ENCODE measurements around the gene WDR46.
"Not testable (repeated sequence)": the region's sequence is repeated elsewhere in the genome, so short reads cannot be mapped to it uniquely, and the experiment has no call there.

WDR46 gene

DNA sequence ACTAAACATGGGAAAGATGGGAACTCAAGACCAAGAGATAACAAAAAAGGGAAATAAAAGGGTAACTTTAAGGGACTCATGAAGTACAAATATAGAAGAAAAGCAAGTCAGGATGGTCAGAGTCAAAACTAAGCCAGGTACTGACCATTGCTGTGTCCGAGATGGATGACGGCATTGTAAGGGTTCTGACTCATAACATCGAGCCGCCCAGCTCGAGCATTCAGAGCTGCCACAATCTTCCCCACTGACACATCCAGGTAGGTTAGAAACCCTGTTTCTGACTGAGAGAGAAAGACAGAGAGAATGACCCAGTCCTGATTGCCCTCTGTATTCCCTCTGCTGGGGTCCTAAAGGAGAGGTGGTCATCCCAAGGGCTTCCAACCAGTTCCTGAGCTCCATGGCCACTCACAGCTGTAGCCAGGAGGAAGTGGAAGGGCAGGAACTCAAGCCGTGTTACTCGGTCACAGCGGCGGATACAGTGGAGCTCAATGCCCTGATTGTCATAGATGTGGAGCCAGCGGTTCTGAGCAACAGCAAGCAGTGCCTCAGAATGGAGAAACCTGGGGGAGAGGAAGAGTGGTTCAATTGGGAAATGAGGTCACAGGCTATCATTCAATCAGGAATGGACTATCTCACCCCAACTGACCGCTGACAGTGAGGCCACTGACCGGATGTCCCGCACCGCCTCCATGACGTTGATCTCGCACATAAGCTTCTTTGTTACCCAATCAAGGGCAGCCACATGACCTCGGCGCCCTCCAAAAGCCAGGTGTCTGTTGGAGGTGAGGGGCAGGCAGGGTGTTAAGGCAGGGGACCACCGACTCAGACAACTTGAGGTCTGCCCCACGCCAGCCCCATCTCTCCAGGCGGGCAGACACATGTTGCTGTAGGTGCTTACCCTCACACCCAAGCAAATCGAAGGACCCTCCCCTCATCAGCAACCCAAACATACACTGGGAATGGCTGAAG is 1.8 kb downstream of the WDR46 start:
- DNase-seq: no peak

GRCh38 chr6:33285214-33285613 is 3.8 kb downstream of the WDR46 start:
- not testable (repeated sequence) for DNase-seq

- DNase-seq: no peak
Measured at GRCh38 chr6:33280539-33280938, 8.5 kb downstream of the WDR46 start.

GRCh38 chr6:33279971-33280511 is 9.0 kb downstream of the WDR46 start:
- no peak for DNase-seq

DNA sequence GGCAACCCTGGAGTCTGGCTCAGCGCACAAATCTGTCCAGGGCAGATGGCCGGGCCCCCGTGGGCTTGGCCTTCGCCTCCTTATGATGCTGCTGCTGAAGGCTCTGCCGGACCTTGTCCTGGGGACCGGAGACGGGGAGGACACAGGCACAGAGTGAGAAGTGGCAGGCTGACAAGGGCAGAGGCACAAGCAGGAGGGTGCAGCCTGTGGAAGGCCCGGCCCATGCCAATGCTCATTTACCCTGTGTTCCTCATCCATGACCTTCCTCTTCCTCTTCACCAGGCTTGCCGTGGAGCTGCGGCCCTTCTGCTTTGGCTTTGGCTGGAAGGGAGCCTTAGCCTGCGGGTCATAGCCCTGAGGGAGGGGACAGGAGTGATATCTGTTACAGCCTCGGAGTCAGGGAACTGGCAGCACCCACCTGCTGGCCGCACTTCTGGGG is 9.8 kb downstream of the WDR46 start:
- DNase-seq: no peak

DNA sequence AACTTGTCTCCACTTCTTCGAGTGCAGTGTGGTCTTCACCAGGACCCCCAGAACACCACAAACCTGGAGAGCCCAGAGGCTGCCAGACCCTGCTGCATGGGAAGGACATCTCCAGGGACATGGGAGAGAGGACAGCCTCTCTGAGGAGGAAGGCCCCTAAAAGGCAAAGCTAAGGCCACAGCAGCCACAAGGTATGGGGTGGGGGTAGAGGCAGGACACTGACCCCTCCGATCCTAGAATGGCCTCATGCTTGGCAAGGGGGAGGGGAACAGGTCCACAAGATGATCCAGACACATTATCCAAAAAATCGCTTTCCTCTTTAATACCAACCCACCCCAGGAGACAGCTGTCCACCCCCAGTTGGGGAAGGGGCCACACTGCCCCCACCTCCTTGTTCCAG is 10.2 kb downstream of the WDR46 start:
- no peak for DNase-seq

- DNase-seq: no peak
Measured at GRCh38 chr6:33278392-33278741, 10.7 kb downstream of the WDR46 start.

- DNase-seq: no peak
Measured at GRCh38 chr6:33277663-33278391, 11.2 kb downstream of the WDR46 start.

GRCh38 chr6:33276864-33277662 is 12.0 kb downstream of the WDR46 start, which contains the start of gene B3GALT4:
TSS of gene B3GALT4 (plus strand) at chr6:33277123. CDS start at chr6:33277420, 297 bp downstream.
- DNase-seq: peak; percentile 74

DNA sequence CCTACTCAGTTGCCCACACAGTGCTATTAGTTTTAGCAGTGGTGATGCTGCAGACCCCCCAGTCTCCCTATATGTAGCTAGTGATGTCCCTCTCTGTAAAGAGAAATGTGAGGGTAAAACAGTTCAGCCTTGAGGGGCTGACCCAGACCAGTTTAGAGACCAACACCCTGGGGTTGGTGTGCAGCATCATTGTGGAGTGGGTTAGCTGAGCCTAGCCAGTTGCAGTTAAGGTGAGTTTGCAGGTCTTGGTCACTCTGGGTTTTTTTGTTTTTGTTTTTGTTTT is 12.5 kb downstream of the WDR46 start:
- DNase-seq: no peak

GRCh38 chr6:33275795-33276580 is 13.1 kb downstream of the WDR46 start:
- not testable (repeated sequence) for DNase-seq

- no peak for DNase-seq
Measured at GRCh38 chr6:33273924-33274902, 14.8 kb downstream of the WDR46 start.

DNA sequence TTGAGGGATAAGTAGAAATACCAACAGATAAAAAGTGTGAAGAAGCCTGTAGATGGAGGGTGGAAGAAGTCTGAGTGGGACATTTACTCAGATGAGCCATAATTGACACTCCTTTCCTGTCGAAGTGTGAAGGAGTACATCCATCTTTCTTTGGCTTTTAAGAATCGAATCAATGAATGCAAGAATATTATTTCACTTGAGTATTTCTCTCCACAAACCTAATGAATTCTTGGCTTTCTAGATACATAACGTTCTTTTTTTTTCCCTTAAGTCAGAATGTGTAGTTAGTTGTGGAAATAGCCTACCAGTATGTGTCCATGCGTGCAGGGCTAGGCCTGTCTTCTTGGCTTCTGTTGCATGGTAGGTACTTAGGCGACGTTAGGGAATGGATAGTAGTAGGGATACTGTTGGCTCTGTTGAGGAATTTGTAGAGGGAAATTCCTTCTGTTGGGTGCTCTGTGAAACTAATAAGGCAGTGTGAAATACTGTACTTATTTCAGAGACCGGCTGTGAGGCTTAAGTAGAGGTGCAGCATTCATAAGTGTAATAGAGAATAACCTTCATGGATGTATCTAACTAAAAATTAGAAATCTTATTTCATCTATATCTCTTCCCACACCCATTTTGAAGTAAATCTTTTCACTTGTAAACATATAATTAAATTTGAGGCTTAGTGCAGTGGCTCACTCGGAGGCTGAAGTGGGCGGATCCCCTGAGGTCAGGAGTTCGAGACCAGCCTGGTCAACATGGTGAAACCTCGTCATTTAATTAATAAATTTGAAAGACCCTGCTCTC is 15.7 kb downstream of the WDR46 start:
- DNase-seq: no peak

DNA sequence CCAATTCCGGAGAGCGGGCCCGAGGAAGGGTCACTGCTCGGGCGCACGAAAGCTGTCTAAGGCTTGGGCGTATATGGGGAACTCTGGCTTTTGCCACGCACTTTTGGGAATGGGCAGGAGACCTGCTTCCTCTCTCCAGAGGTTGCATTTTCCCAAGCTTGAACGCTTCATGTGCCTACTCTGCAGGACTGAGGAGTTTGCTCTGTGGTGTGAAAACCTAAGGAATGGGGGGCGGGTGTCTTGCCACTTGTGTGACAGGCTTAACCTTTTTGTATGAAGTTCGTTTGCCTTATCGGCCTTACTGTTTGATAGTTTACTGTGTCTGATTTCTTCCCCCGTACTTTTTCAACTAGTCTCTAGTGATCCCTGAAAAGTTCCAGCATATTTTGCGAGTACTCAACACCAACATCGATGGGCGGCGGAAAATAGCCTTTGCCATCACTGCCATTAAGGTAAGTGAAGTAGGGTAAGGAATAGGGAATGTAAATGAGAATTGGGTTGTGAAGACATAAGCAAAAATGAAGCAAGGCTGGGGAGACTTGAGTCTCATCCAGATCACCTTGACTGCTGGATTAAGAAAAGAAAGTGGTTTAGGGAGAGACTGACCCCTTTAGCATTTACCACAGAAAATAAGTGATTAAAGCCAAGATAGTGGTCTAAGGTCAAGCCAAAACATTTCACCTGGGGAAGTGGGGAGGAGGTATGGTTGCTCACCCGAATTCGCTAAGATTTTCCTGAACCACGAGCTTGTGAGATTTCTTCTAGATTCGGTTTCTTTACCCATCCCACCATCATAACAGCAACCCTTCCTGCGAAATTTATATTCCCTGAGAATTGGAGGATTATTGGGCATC is 16.5 kb downstream of the WDR46 start:
- no peak for DNase-seq

GRCh38 chr6:33271468-33272274 is 17.4 kb downstream of the WDR46 start, which contains the start of the genes RPS18 and VPS52:
TSS of gene RPS18 (plus strand) at chr6:33272075. CDS start at chr6:33272120, 45 bp downstream.
TSS of gene VPS52 (minus strand) at chr6:33271876. CDS start at chr6:33271675, 201 bp downstream.
- peak; percentile 80 for DNase-seq

- DNase-seq: no peak
Measured at GRCh38 chr6:33271117-33271467, 17.9 kb downstream of the WDR46 start.

DNA sequence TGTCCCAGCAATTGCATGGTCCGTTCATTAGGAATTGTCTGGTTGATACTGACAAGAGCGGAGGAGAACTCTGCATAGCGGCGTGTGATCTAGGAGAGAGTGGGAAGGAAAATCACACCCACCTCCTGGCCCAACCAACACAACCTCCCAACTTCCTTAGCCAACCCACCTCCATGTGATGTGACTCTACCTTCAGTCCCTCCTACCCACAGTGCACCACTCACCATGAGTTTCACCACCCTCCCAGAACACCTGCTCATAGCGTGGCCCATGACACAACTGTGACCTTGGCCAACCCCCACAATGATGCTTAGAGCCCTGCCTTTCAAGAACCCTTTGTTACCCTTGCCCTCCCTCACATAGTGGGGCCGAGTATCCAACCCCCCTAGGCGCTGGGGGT is 25.0 kb downstream of the WDR46 start:
- no peak for DNase-seq

GRCh38 chr6:33262490-33262889 is 26.5 kb downstream of the WDR46 start:
- not testable (repeated sequence) for DNase-seq

Measured in stimulated activated CD4-positive, alpha-beta T cell treated with anti-CD3 and anti-CD28 coated beads, Interleukin-12 subunit alpha, Interleukin-12 subunit beta, amount 100 ng/mL, for 4 hours (primary cell).